ENCODE data around the gene RAB29.

The RAB29 gene

DNA sequence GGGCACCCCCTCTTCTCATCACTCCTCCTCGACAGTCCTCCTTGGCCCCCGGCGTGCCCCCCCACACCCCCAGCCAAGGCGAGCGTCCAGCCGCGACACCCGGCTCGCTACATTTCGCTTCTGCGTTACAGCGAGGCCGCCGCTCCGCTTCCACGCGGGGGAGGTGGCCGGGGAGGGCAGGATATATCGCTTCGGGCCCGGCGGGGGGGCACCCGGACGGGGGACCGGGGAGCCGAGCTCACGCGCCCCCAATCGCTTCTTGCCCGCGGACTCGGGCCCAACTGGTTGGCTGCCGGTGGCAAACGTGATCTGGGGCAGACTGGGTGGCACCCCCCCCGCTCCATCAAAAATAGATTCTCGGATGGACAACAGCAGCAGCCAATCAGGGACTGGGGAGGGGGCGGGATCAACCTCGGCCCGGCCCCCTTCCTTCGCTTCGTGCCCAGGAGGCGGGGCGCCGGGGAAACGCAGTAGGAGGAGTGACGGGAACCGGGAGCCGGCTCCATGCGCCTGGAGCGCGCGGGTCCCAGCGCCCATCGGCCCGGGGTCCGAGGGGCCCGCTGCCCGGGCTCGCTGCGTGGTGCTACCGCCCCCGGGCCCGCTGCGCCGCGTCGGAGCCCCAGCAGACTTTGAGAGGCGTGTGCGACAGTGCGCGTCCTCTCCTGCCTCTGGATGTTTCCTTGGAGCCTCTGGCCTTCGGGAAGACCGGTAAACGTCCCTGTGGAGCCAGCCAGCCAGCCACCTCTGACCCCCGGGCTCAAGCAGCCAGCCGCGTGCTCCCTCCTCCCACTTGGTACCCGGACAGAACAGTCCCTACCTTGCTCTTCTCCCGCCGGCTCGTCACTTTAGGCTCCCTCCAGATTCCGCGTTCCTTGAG is 37.8 kb upstream of the RAB29 start, which contains the start of gene SLC41A1:
TSS of gene SLC41A1 (minus strand) at position 321 of the 877 bp plus-strand sequence. CDS start 2,757 bp downstream, outside the sequence.
- 0% methylated on average over 54 of the region's 83 CpGs for whole genome bisulfite sequencing (ENCODE audit: insufficient coverage)
- H3K9me3 ChIP-seq (ENCODE audit: control extremely low read depth in 1 of 5, control insufficient read depth in 4 of 5, insufficient read depth in 2 of 5, low read depth in 1 of 5, low read length in 4 of 5) = no peaks in the 10 kb centered on the region
- peak within 1 kb of the TSS; percentile 29 to 56 for H3K27ac ChIP-seq (ENCODE audit: insufficient read depth in 1 of 2, low read depth in 1 of 2, low read length in 2 of 2, poor library complexity in 1 of 2, severe bottlenecking in 2 of 2)
- peak; percentile 90 to 95 (median 95) for DNase-seq
- H3K36me3 ChIP-seq (ENCODE audit: control insufficient read depth in 4 of 4, insufficient read depth in 4 of 4, low read length in 3 of 4) = peaks cover 0 to 8% (median 6%) of the 10 kb centered on the region in 4 experiments
- peaks cover 0 to 15% (median 0%) of the 10 kb centered on the region in 5 experiments for H3K27me3 ChIP-seq (replicated peaks in 2 of 5; ENCODE audit: control insufficient read depth in 4 of 5, insufficient read depth in 5 of 5, low read length in 4 of 5)
- POLR2A ChIA-PET = no interaction called here
- CTCF ChIA-PET = interaction anchor here (0.6 kb wide), 1 partner anchor 34 kb away, joined by 3 read pairs; no protein-coding TSS in a partner anchor
- peaks cover 0 to 22% (median 18%) of the 10 kb centered on the region in 4 experiments for H3K4me1 ChIP-seq (ENCODE audit: control extremely low read depth in 1 of 4, control insufficient read depth in 4 of 4, insufficient read depth in 4 of 4, low read length in 3 of 4)
- peak within 1 kb of the TSS; percentile 71 to 93 (median 83) for H3K4me3 ChIP-seq (ENCODE audit: control insufficient read depth in 1 of 7, extremely low read depth in 1 of 7, insufficient read depth in 4 of 7, low read depth in 2 of 7, low read length in 6 of 7)

DNA sequence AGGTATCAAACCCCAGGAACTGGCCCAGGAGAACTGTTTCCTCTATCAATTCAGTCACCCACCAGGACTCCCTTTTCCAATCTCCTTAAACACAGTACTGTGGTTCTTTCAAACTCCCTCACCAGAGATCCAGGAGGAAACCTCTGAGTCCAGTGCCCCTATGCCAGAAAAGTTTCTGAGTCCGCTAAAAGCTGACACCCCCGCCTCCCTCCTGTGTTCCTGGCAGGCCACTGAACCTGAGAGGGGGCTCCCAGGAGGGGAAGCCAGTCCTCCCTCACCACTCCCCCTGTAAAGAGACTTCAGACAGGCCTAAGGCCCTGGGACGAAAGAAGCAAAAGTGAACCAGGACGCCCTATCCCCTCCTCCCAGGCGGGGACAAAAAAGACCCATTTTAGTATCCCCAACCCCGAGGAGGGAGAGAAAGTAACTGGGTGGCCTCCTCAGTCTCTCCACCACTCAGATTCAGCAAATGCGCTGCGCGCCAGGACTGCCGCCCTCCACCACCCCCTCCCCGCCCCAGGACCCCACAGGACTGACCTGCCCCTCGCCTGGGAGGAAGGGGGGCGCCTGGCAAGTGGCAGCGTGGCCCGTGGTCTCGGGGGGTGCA is 37.1 kb upstream of the RAB29 start:
- CTCF ChIA-PET = interaction anchor here (0.6 kb wide), 1 partner anchor 33 kb away, joined by 3 read pairs; no protein-coding TSS in a partner anchor
- Histone ChIP-seq H3K27me3 (replicated peaks in 2 of 5; ENCODE audit: control insufficient read depth in 4 of 5, insufficient read depth in 5 of 5, low read length in 4 of 5) (peaks cover 0 to 15% (median 0%) of the 10 kb centered on the region in 5 experiments), H3K4me3 (ENCODE audit: control insufficient read depth in 1 of 7, extremely low read depth in 1 of 7, insufficient read depth in 4 of 7, low read depth in 2 of 7, low read length in 6 of 7) (peak overlapping the region; percentile 71 to 93 (median 83)), H3K27ac (ENCODE audit: insufficient read depth in 1 of 2, low read depth in 1 of 2, low read length in 2 of 2, poor library complexity in 1 of 2, severe bottlenecking in 2 of 2) (peak overlapping the region; percentile 29 to 56), H3K36me3 (ENCODE audit: control insufficient read depth in 4 of 4, insufficient read depth in 4 of 4, low read length in 3 of 4) (peaks cover 0 to 9% (median 6%) of the 10 kb centered on the region in 4 experiments), H3K9me3 (ENCODE audit: control extremely low read depth in 1 of 5, control insufficient read depth in 4 of 5, insufficient read depth in 2 of 5, low read depth in 1 of 5, low read length in 4 of 5) (no peaks in the 10 kb centered on the region), H3K4me1 (ENCODE audit: control extremely low read depth in 1 of 4, control insufficient read depth in 4 of 4, insufficient read depth in 4 of 4, low read length in 3 of 4) (peaks cover 0 to 22% (median 18%) of the 10 kb centered on the region in 4 experiments)
- 0% methylated on average over 4 of the region's 16 CpGs for WGBS (ENCODE audit: insufficient coverage)
- DNase-seq = peak in 2 of 3 donors; percentile 37 to 55
- POLR2A ChIA-PET = no interaction called here

DNA sequence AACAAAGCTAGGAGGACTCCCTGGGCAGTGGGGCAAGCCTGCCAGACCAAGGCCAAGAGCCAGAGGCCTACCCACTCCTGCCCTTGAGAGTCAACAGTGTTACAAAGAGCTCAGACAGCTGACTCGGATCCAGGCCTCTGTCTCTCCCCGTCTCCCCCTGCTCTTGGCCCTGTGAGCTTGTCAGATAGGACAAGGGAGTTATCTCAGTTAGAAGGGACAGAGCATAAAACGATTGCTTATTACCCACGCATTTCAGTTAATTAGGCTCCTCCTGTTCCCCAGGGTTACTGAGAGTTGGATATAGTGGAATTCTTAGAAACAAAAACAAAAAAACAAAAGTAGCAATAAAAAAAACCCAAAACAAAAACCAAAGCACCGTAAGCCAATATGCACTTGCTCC is 36.4 kb upstream of the RAB29 start:
- peaks cover 0 to 22% (median 18%) of the 10 kb centered on the region in 4 experiments for H3K4me1 ChIP-seq (ENCODE audit: control extremely low read depth in 1 of 4, control insufficient read depth in 4 of 4, insufficient read depth in 4 of 4, low read length in 3 of 4)
- no peak overlapping the region for H3K27ac ChIP-seq (ENCODE audit: insufficient read depth in 1 of 2, low read depth in 1 of 2, low read length in 2 of 2, poor library complexity in 1 of 2, severe bottlenecking in 2 of 2)
- H3K9me3 ChIP-seq (ENCODE audit: control extremely low read depth in 1 of 5, control insufficient read depth in 4 of 5, insufficient read depth in 2 of 5, low read depth in 1 of 5, low read length in 4 of 5) = no peaks in the 10 kb centered on the region
- DNase-seq = peak in 2 of 3 donors; percentile 13 to 46
- peak overlapping the region in 4 of 7 experiments; percentile 76 to 93 (median 88) for H3K4me3 ChIP-seq (ENCODE audit: control insufficient read depth in 1 of 7, extremely low read depth in 1 of 7, insufficient read depth in 4 of 7, low read depth in 2 of 7, low read length in 6 of 7)
- CTCF ChIA-PET = interaction anchor here (1.0 to 1.5 kb wide), 4 partner anchors 8 to 166 kb away, joined by 3 to 7 read pairs (median 6); no protein-coding TSS in a partner anchor
- 82% methylated on average over 3 of the region's 5 CpGs for WGBS (ENCODE audit: insufficient coverage)
- POLR2A ChIA-PET = no interaction called here
- H3K27me3 ChIP-seq (replicated peaks in 2 of 5; ENCODE audit: control insufficient read depth in 4 of 5, insufficient read depth in 5 of 5, low read length in 4 of 5) = peaks cover 0 to 15% (median 0%) of the 10 kb centered on the region in 5 experiments
- H3K36me3 ChIP-seq (ENCODE audit: control insufficient read depth in 4 of 4, insufficient read depth in 4 of 4, low read length in 3 of 4) = peaks cover 0 to 9% (median 6%) of the 10 kb centered on the region in 4 experiments

DNA sequence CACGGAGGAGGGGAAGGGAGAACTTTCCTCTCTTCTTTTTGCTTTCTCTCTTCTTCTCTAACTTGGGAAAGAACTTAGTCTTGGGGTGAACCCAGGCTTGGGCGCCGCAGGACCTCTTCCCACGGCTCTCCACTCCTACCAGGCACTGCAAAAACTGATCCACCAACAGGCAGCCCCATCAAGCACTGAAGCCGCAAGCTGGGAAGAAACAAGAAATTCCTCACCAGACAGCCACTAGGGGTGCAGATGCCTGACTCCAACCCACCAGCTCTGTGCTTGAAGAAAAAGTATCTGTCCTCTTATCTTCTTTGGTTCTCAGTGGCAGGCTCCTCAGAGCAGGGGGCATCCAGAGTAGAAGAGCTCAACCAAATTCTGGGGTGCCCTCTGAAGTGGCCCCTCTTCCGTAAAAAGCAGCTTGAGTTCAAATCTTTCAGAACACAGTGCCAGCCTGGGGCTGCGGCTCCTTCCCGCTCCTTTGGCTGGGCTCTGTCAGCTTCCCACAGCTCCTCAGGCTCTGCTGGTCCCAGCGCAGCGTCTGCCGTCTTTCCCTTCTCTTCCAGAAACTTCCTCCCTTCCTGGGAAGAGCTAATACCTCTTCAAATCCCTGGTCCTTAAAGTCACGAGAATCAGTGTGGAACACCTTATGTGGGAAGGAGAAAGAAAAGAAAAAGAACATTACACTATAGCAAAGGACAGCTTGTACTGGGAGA is 35.3 kb upstream of the RAB29 start:
- peak; percentile 18 to 46 (median 46) for DNase-seq
- Histone ChIP-seq H3K4me3 (ENCODE audit: control insufficient read depth in 1 of 7, extremely low read depth in 1 of 7, insufficient read depth in 4 of 7, low read depth in 2 of 7, low read length in 6 of 7) (no peak overlapping the region), H3K27me3 (replicated peaks in 2 of 5; ENCODE audit: control insufficient read depth in 4 of 5, insufficient read depth in 5 of 5, low read length in 4 of 5) (peaks cover 0 to 12% (median 0%) of the 10 kb centered on the region in 5 experiments), H3K4me1 (ENCODE audit: control extremely low read depth in 1 of 4, control insufficient read depth in 4 of 4, insufficient read depth in 4 of 4, low read length in 3 of 4) (peaks cover 0 to 25% (median 18%) of the 10 kb centered on the region in 4 experiments), H3K36me3 (ENCODE audit: control insufficient read depth in 4 of 4, insufficient read depth in 4 of 4, low read length in 3 of 4) (peaks cover 0 to 9% (median 6%) of the 10 kb centered on the region in 4 experiments), H3K9me3 (ENCODE audit: control extremely low read depth in 1 of 5, control insufficient read depth in 4 of 5, insufficient read depth in 2 of 5, low read depth in 1 of 5, low read length in 4 of 5) (no peaks in the 10 kb centered on the region), H3K27ac (ENCODE audit: insufficient read depth in 1 of 2, low read depth in 1 of 2, low read length in 2 of 2, poor library complexity in 1 of 2, severe bottlenecking in 2 of 2) (no peak overlapping the region)
- ChIA-PET CTCF (interaction anchor here (0.7 to 1.6 kb wide), 10 partner anchors 9 to 167 kb away, joined by 3 to 7 read pairs (median 4); no protein-coding TSS in a partner anchor), POLR2A (no interaction called here)
- 87% methylated on average over 4 of the region's 12 CpGs for WGBS (ENCODE audit: insufficient coverage)

DNA sequence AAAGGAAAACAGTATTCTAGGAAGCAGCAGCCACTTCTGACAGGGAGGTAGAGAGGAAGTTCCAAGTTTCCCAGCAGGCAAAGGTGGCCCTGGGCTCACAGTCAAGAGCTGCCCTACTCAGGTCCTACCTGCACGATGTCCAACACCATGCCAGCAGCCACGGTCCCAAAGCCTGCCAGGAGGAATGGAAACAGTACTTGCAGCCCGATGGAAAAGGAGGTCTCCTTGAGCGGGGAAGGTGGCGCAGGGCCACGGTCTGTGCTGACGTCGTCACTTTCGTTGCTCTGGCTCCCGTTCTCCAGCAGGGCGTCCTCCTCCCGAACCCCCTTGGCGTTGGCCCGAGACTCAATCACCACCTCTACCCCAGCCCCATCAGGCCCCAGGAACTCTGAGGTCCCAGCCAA is 34.7 kb upstream of the RAB29 start:
- 97% methylated on average over 11 of the region's 14 CpGs for WGBS (ENCODE audit: insufficient coverage)
- H3K27ac ChIP-seq (ENCODE audit: insufficient read depth in 1 of 2, low read depth in 1 of 2, low read length in 2 of 2, poor library complexity in 1 of 2, severe bottlenecking in 2 of 2) = no peak overlapping the region
- DNase-seq = no peak
- no peak overlapping the region for H3K4me3 ChIP-seq (ENCODE audit: control insufficient read depth in 1 of 7, extremely low read depth in 1 of 7, insufficient read depth in 4 of 7, low read depth in 2 of 7, low read length in 6 of 7)
- H3K4me1 ChIP-seq (ENCODE audit: control extremely low read depth in 1 of 4, control insufficient read depth in 4 of 4, insufficient read depth in 4 of 4, low read length in 3 of 4) = peaks cover 0 to 30% (median 18%) of the 10 kb centered on the region in 4 experiments
- H3K9me3 ChIP-seq (ENCODE audit: control extremely low read depth in 1 of 5, control insufficient read depth in 4 of 5, insufficient read depth in 2 of 5, low read depth in 1 of 5, low read length in 4 of 5) = no peaks in the 10 kb centered on the region
- ChIA-PET POLR2A (no interaction called here), CTCF (interaction anchor here (0.7 to 1.6 kb wide), 4 partner anchors 17 to 168 kb away, joined by 3 to 6 read pairs (median 4); no protein-coding TSS in a partner anchor)
- H3K36me3 ChIP-seq (ENCODE audit: control insufficient read depth in 4 of 4, insufficient read depth in 4 of 4, low read length in 3 of 4) = peaks cover 0 to 9% (median 6%) of the 10 kb centered on the region in 4 experiments
- H3K27me3 ChIP-seq (replicated peaks in 2 of 5; ENCODE audit: control insufficient read depth in 4 of 5, insufficient read depth in 5 of 5, low read length in 4 of 5) = peaks cover 0 to 12% (median 0%) of the 10 kb centered on the region in 5 experiments

DNA sequence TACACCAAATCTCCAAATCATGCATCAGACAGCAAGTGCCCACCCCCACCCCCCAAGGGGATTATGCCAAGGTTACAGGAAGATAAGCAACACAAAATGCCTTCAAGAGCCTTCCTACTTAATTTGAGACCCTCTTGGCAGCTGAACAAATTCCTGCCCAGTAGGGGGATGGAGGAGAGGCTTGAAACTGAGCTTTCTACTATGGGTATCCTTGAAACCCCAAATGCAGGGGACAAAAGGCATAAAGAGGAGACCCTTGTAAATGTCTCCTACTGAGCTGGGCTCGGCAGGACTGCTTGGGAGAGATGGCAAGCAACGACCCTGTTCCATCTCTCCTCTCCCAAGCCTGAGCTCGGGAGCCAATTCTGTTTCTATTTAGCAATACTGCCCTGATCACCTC is 34.2 kb upstream of the RAB29 start:
- POLR2A ChIA-PET = no interaction called here
- no peak overlapping the region for H3K27ac ChIP-seq (ENCODE audit: insufficient read depth in 1 of 2, low read depth in 1 of 2, low read length in 2 of 2, poor library complexity in 1 of 2, severe bottlenecking in 2 of 2)
- DNase-seq = no peak
- H3K4me1 ChIP-seq (ENCODE audit: control extremely low read depth in 1 of 4, control insufficient read depth in 4 of 4, insufficient read depth in 4 of 4, low read length in 3 of 4) = peaks cover 0 to 30% (median 18%) of the 10 kb centered on the region in 4 experiments
- WGBS (ENCODE audit: insufficient coverage) = 90% methylated on average over 2 of the region's 3 CpGs
- H3K4me3 ChIP-seq (ENCODE audit: control insufficient read depth in 1 of 7, extremely low read depth in 1 of 7, insufficient read depth in 4 of 7, low read depth in 2 of 7, low read length in 6 of 7) = no peak overlapping the region
- H3K36me3 ChIP-seq (ENCODE audit: control insufficient read depth in 4 of 4, insufficient read depth in 4 of 4, low read length in 3 of 4) = peaks cover 0 to 9% (median 6%) of the 10 kb centered on the region in 4 experiments
- H3K9me3 ChIP-seq (ENCODE audit: control extremely low read depth in 1 of 5, control insufficient read depth in 4 of 5, insufficient read depth in 2 of 5, low read depth in 1 of 5, low read length in 4 of 5) = no peaks in the 10 kb centered on the region
- CTCF ChIA-PET = interaction anchor here (1.6 kb wide), 1 partner anchor 168 kb away, joined by 3 read pairs; no protein-coding TSS in a partner anchor
- H3K27me3 ChIP-seq (replicated peaks in 2 of 5; ENCODE audit: control insufficient read depth in 4 of 5, insufficient read depth in 5 of 5, low read length in 4 of 5) = peaks cover 0 to 9% (median 0%) of the 10 kb centered on the region in 5 experiments
